IPS DF 4.7 (cell line): ENCODE data around the gene C3.
A peak's percentile ranks its signal among the peaks of the same experiment; 100 is the strongest.

Experiments
- DNase-seq: peaks from one replicate; pipeline ENCODE4 v3.0.0-alpha.2; 2013; ENCODE audit warnings: low spot score; ENCODE audit errors: extremely low read depth

C3 gene

GRCh38 chr19:6745965-6746364, 25.5 kb upstream of the C3 start:
- no peak for DNase-seq

GRCh38 chr19:6744381-6745301, 24.2 kb upstream of the C3 start:
- no peak for DNase-seq

- no peak for DNase-seq
Observed at GRCh38 chr19:6743714-6744380, 23.4 kb upstream of the C3 start.

GRCh38 chr19:6743066-6743465, 22.6 kb upstream of the C3 start:
- DNase-seq: no peak

- DNase-seq: no peak
Observed at GRCh38 chr19:6740589-6741343, 20.3 kb upstream of the C3 start.

GRCh38 chr19:6739883-6740588, 19.6 kb upstream of the C3 start:
- no peak for DNase-seq

GRCh38 chr19:6739390-6739882, 19.0 kb upstream of the C3 start, which contains the start of gene TRIP10:
TRIP10 (plus strand) TSS chr19:6739680; CDS start chr19:6739762, 82 bp downstream.
- no peak for DNase-seq

GRCh38 chr19:6738787-6739389, 18.4 kb upstream of the C3 start:
- no peak for DNase-seq

GRCh38 chr19:6737873-6738786, 17.7 kb upstream of the C3 start:
- DNase-seq: no peak

GRCh38 chr19:6737284-6737872, 16.9 kb upstream of the C3 start, which contains the start of gene GPR108:
GPR108 (minus strand) TSS chr19:6737580; CDS start chr19:6737576, 4 bp downstream.
- peak; percentile 100 for DNase-seq

GRCh38 chr19:6736917-6737283, 16.4 kb upstream of the C3 start:
- DNase-seq: no peak

- no peak for DNase-seq
Observed at GRCh38 chr19:6736169-6736916, 15.9 kb upstream of the C3 start.

- no peak for DNase-seq
Observed at GRCh38 chr19:6735181-6735911, 14.9 kb upstream of the C3 start.

GRCh38 chr19:6734096-6734696, 13.7 kb upstream of the C3 start:
- no peak for DNase-seq

GRCh38 chr19:6733338-6734095, 13.1 kb upstream of the C3 start:
- DNase-seq: no peak

- DNase-seq: no peak
Observed at GRCh38 chr19:6732803-6733337, 12.4 kb upstream of the C3 start.
